ENCODE measurements around the gene SUCLG2.

The SUCLG2 gene

DNA sequence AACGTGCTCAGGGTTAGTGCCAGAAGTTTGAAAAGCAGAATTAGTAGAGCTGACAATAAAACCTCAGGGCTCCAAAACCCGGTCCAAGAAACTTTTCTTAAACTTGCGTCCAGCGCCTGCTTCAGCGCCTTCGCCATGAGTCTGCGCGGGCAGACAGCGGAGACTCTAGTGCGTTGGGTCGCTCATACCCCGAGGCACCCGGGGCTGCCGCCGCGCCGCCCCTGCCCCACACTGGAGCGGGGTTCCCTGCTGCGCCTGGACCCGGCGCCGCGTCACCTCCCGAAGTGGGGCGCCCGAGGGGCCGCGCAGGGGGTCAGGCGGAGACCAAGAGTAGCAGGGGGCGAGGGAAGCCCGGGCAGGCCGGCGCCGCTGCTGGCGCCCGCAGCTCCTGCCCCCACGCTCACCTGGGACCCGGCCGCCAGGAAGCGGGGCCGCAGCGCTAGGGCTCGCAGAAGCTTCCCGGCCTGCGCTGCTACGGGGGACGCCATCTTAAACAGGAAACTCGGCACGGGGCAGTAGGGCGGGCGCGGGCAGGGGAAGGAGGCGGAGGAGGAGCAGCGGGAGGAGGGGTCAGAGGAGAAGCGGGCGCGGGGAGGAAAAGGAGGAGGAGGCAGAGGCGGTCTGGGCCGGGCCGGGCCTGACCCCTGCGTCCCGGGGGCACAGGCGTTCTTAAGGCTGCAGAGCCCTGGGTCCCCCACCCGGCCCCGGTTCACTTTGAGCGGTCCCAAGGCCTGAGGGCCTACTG lies at the start of gene SUCLG2:
SUCLG2 (minus strand) TSS at position 514 of the 745 bp plus-strand sequence; CDS start at position 488, 26 bp downstream.
- peak; percentile 62 for DNase-seq

DNA sequence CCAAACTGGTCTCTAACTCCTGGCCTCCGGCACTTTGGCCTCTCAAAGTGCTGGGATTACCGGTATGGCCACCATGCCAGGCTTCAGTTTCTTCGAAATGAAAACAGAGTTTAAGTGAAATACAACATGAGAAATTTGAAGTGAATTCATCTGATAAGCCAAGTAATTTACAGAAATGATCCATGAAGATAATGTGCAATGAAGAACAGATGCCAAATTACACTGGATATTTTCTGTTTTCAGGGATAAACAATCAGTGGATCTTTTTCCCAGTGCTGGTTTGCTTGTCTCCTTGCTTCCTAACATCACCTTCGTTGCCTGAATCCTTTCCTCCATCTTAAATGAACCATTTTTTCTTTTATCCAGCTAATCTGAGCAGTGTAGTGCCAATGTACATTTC lies 46.2 kb upstream of the SUCLG2 start:
- no peak for DNase-seq

DNA sequence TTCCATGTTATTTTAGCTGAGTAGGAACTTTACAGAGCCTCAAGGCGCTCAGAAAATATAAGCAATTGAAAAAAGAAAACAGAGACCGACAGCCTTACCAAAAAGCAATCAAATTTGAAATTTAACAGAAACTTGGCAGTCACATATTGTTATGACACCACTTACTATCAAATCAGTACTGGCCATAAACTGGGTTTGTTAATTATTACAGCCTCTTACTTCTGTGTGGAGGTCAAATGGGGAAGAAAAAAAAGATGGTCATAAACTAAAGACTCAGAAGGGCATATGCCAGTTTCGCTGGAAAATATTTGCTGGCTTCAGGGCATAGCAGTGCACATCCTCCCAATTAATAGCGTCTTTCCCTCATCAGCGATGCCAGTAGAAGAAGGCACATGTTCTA lies 45.5 kb upstream of the SUCLG2 start:
- DNase-seq, result no peak

DNA sequence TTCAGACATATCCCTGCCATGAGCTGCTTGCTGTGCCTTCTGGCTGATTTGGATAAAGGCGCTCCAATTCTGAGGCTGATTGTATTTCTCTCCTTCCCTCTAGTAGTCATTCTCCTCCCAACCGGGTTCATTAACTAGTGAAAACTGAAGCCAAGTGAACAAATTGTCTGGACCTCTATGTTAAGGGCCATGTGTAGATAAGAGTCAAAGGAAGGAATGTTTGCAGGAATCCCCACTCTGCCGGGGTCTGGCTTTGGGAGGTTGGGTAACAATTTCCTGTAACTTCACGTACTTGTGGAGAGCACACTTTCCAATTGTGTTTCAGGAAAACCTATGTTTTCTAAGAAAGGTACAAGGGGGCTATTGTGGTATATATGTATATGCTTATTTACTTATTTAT lies 38.2 kb upstream of the SUCLG2 start:
- DNase-seq, result no peak

DNA sequence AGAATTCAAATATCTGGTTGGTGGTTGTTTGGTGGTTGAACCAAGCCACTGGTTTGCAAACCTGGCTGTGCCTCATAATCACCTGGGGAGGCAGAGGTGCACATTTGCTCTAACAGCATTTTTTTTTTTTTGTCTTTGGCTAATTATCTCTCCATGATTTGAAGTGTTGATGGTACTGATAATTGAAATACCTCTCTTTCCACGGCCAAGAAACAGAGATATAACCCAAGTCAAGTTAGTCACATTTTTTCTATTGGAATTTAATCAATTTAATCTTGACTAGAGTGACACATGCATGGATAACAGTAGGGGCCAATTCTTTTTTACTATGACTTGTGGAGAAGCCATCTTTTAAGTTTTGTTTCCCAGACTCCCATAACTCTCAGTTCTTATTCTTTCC lies 37.5 kb upstream of the SUCLG2 start:
- no peak for DNase-seq

DNA sequence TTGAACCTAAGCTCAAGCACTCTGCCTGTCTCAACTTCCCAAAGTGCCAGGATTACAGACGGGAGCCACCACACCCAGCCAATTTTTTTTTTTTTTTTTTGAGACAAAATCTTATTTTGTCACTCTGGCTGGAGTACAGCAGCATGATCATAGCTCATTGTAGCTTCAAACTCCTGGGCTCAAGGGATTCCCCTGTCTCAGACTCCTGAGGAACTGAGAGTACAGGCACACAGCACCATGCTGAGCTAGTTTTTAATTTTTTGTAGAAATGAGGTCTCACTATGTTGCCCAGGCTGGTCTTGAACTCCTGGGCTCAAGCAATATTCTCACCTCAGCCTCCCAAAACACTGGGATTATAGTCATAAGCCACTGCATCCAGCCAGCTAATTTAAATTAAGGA lies 36.8 kb upstream of the SUCLG2 start:
- DNase-seq, result no peak

GRCh38 chr3:67689806-67690205 lies 35.4 kb upstream of the SUCLG2 start:
- DNase-seq, result no peak

DNA sequence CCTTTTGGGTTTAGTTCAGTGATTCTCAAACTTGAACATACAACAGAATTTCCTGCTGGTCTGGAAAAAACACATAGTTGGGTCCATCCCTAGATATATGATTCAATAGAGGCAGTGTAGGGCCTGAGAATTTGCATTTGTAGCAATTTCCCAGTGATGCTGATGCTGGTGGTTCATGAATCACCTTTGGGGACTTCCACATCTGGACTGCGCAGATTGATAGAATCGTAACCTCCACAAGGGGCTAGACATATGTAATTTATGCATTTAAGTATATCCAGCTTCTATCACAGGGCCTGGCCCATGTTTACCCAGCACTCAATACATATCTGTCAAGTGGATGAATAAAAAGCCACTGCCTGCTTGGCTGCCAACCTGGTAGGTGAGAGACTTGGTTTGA lies 33.8 kb upstream of the SUCLG2 start:
- no peak for DNase-seq

GRCh38 chr3:67686069-67686468 lies 31.7 kb upstream of the SUCLG2 start:
- no peak for DNase-seq

DNA sequence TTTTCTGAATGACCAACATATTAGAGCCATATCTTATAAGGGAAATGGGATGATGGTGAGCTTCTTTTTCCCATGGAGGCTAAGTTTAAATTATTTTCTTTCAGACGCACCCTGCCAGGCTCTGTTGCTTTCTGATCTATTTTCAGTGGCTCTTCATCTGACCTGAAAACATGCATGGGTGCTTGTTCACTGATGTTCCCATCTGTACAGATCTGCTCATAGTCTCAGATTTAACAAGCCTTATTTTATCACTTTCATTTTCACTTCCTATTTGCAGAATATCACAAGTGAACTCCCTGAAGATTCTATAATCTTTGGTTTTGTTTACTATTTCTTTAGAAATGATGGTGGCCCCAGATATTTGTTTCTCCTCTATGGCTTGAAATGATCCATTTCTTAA lies 31.1 kb upstream of the SUCLG2 start:
- no peak for DNase-seq

- DNase-seq, result no peak
These were observed 29.8 kb upstream of the SUCLG2 start for GRCh38 chr3:67684211-67684610.

GRCh38 chr3:67683522-67683921 lies 29.1 kb upstream of the SUCLG2 start:
- DNase-seq, result no peak

- no peak for DNase-seq
These were observed 24.3 kb upstream of the SUCLG2 start for GRCh38 chr3:67678665-67679064.

DNA sequence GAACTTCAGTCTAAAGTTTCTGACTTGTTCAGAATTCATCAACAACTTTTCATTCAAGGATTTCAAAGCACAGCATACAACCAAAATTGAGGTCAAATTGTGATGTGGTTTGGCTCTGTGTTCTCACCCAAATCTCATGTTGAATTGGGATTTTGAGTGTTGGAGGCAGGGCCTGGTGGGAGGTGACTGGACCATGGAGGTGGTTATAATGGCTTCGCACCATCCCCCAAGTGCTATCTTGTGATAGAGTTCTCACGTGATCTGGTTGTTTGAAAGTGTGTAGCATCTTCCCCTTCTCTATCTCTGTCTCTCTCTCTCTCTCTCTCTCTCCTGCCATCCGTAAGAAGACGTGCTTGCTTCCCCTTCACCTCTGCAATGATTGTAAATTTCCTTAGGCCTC lies 19.6 kb upstream of the SUCLG2 start:
- DNase-seq, result no peak

DNA sequence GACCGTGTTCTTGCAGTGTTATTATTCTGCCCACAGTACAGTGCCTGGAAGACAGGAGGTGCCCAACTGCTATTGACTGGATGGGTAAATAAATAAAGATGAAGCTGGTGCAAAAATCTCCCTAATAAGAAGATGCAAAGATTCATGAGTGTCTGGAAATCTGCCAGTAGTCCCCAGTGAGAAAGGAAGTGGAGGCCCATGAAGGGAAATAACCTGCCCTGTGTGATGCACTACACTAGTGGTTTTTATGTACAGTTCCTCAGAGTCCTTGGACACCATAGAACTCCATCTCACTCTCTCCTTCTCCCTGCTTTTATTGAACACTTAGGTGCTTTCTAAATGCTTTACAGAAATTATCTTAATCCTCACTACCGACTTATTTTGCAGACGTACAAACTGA lies 8.3 kb upstream of the SUCLG2 start:
- no peak for DNase-seq

DNA sequence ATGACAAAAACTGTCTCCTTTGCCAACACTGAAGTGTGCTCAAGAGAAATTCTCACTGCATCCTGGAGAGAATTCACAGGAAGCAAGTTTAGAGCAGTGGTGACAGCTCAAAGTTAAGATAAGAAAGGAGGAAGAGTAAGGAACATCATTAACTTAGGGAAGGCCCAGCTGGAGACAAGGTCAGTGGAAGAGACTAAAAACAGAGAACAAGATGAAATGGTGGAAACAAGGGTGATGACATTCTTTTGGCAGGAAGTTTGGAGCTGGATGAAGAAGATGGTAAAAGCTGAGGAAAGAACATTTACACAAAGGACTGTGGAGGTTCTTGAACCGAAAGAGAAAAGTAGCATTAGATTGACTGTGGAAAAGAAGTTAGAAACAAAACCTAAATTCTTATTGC lies 6.7 kb upstream of the SUCLG2 start:
- no peak for DNase-seq

DNA sequence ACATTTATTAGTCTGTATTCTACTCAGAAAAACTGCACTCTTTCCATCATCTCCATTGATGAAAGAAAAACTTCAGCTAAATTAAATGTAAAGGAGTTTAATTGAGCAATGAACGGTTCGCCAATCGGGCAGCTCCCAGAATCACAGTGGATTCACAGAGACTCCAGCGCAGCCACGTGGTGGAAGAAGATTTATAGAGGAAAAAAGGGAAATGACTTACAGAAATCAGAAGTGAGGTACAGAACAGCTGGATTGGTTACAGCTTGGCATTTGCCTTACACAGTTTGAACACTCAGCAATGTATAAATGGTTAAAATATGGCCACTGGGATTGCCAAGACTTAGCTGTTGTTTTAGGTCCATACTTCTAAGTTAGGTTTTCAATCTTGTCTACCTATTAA lies 2.8 kb upstream of the SUCLG2 start:
- DNase-seq, result no peak

DNA sequence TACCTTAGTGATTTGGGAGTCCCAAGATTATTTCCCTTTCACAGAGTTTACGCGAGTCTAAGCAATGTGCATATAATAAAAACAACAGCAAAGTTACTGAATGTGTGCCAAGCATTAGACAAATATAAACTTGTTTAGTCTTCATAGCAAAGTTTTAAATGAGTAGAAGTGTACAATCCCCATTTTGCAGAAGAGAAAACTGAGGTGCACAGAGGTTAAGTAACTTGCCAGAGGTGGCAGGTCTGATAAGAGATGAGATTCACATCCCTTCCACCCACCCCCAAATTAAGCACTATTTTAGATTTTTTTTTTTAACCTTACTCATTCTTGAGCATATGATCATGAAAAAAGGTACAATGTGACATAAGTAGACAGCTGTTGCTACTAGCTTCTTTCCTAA lies 2.2 kb upstream of the SUCLG2 start:
- DNase-seq, result no peak

DNA sequence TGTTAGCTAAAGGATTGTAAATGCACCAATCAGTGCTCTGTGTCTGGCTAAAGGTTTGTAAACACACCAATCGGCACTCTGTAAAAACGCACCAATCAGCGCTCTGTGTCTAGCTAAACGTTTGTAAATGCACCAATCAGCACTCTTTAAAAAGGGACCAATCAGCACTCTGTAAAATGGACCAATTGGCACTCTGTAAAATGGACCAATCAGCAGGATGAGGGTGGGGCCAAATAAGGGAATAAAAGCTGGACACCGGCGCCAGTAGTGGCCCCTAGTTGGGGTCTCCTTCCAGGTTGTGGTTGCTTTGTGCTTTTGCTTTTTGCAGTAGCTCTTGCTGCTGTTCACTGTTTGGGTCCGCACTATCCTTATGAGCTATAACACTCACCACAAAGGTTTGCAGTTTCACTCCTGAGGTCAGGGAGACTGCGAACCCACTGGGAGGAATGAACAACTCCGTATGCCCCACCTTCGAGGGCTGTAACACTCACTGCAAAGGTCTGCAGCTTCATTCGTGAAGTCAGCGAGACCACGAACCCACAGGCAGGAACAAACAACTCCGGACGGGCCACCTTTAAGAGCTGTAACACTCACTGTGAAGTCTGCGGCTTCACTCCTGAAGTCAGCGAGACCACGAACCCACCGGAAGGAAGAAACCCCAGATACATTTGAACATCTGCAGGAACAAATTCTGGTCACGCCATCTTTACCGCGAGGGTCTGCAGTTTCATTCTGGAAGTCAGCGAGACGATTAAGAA lies 1.1 kb upstream of the SUCLG2 start:
- DNase-seq, result no peak

GRCh38 chr3:67654844-67655177 lies 399 bp upstream of the SUCLG2 start:
- DNase-seq, result no peak

- DNase-seq, result peak; percentile 55
These were observed 850 bp downstream of the SUCLG2 start for GRCh38 chr3:67653425-67654098.

DNA sequence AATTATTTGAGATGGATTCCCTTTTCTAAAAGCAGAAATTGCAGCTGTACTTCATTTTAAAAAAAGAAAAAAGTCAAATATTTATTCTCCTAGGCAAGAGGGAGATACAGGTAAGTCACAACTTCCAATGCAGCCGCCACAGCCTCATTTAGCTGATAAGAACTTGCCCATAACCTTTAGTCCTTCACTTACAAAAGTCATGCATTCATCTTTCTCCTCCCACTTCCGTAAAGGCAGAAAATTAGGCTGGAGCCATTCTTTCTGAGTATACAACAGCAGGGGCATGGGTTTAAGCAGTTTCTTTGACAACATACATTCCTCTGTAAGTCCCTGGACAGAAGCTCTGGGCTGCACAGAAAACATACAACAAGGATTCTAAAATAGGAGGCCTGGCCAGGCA lies 4.3 kb downstream of the SUCLG2 start:
- no peak for DNase-seq

GRCh38 chr3:67649681-67650080 lies 4.7 kb downstream of the SUCLG2 start:
- no peak for DNase-seq

GRCh38 chr3:67648701-67649100 lies 5.7 kb downstream of the SUCLG2 start:
- no peak for DNase-seq

Data from kidney glomerular epithelial cell (primary cell).